Eye (tissue), 1 donor: ENCODE results near the gene CNTN5.
A peak's percentile ranks its signal among the peaks of the same experiment; 100 is the strongest.
"Not testable (repeated sequence)": the region's sequence is repeated elsewhere in the genome, so short reads cannot be mapped to it uniquely, and the experiment has no call there.

Experiments
- DNase-seq: peaks from one replicate; pipeline ENCODE4 v3.0.0-alpha.2; 2015

Gene CNTN5

GRCh38 chr11:99279266-99279665, 258.5 kb downstream of the CNTN5 start:
- peak; percentile 66 for DNase-seq

DNA sequence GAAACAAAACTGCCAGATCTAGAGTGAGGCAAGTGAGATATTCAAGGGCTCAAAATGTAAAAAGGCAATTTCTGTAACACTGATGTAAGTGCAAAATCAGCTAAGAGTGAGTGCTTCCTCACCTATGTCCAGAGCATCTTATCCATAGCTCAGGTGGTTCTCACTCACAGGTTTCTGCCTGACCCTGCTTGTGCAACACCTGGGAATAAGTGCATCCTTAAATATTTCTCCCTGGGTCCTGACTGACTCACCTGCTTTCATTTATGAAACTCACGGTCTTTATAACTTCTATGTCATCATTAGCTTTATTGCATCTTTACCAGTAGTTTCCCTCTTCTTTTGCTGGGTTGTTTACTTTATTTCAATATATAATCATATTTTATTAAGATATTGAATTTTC, 260.6 kb downstream of the CNTN5 start:
- no peak for DNase-seq

DNA sequence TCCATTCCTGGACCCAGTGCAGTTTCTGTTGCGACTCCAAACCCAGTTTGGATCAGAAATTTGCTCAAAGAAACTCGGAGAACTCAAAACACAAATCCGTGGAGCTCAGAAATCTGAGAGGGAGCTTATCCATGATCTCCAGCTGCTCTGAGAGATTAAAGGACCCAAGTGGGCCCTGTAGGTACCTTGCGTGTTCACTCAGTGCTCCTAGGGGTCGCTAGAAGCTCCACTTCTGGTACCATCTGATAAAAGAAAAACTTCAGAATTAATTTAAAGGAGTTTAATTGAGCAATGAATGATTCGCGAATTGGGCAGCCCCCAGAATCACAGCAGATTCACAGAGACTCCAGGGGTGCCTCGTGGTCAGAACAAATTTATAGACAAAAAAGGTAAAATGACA, 277.2 kb downstream of the CNTN5 start:
- not testable (repeated sequence) for DNase-seq

DNA sequence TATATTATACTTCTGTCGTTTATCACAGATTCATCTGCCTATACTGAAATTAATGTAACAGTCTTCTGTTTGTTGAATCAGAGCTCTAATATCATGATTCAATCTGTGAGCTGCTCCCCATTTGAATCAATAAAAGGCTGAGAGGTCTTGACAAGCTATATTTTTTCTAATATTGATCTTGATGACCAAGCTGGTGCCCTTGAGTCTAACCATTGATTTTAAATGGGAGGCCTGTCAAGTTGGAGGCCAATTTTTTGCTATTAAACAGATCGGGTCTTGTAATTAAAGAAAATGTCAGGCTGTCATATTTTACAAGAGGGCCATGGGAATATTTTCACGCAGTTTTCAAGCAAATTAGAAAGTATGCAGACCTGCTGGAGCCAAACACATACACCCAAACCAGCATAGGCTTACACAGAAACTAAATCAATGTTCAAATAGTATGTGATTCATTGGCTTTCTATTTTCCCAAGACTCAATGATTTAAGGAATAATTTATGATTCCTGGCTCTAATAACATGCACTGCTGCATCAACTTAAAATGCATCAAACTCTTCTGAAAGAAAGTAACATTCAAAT, 286.9 kb downstream of the CNTN5 start:
- DNase-seq = no peak

DNA sequence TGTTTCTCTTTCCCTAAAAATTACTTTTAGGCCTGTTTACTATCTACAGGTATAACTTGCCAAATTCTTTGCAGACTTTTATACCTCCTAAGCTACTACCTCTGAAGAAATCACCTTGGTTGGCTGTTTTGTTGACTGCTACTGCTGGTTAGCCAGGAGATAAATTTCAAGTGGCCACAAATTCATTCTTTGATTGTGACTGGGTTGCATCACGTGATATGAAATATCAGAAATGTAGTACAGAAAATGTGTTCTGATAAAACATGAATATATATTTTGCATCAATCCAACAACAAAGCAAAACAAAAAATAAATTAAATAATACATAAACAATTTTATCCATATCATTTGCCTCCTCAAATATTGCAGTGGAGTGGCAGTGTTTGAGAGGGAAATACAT, 291.1 kb downstream of the CNTN5 start:
- DNase-seq = no peak

DNA sequence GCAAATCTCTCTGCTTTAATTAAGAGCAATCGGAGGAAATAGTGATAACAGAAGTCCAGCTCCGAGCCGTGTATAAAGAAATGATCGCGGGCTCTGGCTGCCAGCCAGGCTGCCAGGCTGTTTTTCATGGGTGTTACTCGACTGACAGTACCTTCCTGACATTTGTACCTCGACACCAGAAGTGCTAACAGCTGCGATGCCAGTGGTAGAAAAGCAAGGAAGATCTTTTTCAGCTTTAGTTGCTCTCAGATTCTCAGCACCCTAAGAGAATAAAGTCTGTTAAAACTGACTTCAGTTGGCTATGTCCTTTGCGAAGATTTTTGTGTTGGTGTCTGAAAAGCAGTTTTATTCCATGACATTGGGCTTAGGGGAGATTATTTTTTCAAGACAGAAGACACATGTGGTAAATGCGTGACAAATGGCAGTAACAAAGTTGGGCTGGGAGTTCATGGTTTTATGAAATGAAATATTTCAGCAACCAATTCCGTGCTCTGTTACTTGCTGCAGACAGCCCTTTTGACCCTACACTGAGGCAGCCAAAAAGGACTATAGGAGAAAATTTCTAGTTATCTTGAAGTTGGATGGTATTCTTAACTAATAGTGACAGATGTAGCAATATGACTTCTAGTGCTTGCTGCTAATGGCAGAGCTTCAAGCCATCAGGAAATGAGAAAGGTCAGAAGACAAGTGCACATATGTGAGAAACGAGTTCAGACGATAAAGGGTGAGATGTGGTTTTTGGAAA, 296.2 kb downstream of the CNTN5 start:
- DNase-seq = no peak

DNA sequence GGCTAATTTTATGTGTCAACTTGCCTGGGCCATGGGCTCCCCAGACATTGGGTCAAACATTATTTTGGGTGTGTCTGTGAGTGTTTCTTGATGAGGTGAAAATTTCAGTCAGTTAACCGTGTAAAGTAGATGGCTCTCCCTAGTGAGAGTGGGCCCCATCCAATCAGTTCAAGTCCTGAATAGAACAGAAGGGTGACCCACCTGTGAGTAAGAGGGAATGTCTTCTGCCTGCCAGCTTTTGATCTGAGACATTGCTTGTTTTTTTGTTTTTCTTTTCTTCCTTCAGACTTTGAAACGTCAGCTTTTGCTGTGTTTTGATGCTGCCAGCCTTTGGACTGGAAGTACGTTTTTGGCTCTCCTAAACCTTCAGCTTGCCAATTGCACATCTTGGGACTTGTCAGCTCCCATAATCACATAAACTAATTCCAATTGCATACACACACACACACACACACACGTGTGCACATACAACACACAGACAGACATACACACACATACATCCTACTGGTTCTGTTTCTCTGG, 300.1 kb downstream of the CNTN5 start:
- DNase-seq = no peak

DNA sequence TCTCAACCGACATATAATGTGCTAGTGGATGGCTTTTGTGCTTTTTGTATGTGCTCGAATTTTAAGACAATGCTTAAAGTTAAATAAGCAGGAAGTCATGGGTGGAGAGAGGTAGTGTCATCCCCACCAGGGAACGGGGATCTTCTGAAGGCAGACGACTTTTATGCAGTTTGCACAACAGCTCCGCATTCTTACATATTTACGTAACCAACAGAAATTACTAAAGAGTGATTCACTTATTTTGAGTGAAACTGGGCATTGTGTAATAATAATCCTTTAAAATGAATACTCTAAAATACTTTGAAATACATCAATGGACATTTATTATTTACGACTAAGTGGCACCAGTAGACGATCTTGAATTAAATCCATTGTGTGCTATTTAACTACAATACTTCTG, 305.1 kb downstream of the CNTN5 start:
- DNase-seq = no peak

- DNase-seq = peak; percentile 67
Observed at GRCh38 chr11:99327066-99327465, 306.3 kb downstream of the CNTN5 start.

- DNase-seq = peak; percentile 44
Observed at GRCh38 chr11:99327527-99327926, 306.8 kb downstream of the CNTN5 start.

- DNase-seq = peak; percentile 76
Observed at GRCh38 chr11:99333621-99334020, 312.9 kb downstream of the CNTN5 start.

DNA sequence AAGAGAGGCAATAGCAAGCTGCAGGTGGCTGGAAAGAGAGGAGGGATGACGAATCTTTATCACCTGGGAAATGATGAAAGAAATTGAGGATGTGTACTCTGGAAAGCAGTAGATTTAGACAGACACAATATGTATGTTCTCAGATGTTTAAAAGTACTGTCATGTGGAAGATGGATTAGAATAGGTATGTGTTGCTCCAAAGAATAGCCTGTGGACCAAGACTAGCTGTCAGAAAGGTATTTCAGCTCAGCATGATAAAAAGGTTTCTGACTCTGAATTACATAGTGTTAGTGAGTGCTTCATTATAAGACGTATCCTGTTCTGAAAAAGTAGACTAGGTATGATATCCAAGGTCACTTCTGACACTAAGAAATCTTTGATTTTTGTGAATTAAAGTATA, 322.4 kb downstream of the CNTN5 start:
- DNase-seq = no peak

GRCh38 chr11:99349151-99349673, 328.5 kb downstream of the CNTN5 start:
- no peak for DNase-seq

- DNase-seq = peak; percentile 60
Observed at GRCh38 chr11:99351624-99352023, 330.9 kb downstream of the CNTN5 start.

DNA sequence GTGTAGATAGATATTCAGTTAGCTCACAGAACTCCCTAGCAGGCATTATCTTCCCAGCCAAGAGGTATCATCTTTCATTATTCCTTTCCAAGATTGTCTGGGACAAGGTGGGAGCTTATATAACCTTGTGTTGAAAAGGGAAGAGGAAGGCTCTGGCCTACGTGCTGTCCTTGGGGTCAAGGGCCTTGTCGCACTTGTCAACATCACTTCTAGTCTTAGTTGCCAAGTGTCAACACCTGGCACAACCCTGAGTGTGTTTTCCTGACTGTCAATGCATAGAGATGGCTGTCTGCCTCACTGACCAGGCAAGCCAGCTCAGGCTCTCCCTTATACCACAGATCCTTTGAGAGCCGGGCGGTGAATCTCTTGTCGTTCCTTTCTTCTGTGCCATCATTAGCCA, 331.9 kb downstream of the CNTN5 start:
- DNase-seq = no peak

DNA sequence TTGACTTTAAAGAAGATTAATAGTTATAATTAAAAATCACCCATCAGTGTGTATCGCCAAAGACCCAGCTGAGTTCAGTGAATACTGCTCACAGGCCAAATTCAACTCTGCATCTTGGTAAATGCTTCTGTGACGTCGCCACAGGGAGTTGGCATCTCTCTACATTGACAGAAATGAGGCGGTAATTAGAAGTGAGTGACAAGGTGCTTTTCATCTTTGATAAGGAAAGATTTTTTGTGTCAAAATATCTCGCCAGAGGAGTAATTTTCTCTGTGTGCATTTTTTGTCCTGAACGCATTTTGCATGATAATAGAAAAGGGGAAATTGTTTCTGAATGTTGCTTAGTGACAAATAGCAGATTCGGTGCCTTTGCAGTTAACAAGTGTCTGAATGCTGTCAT, 345.8 kb downstream of the CNTN5 start:
- DNase-seq = no peak

GRCh38 chr11:99368583-99368982, 347.8 kb downstream of the CNTN5 start:
- DNase-seq = no peak

- DNase-seq = peak; percentile 80
Observed at GRCh38 chr11:99370549-99371216, 349.9 kb downstream of the CNTN5 start.

DNA sequence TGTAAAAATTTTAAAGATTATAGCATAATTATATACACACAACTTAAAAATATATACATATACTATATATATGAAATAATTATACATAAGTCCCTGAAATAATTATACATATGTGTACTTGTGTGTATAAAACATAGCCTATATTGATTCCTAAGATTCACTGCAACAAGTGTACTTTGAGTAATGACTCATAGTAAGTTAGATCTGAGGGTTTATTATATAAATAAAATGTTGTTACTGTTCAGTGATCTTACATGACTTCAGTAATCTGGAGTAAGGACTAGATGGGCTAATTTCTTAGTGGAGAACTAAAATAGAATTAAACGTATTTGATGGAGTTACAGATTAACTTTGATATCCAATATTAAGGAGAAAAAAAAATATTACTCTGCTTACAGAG, 350.5 kb downstream of the CNTN5 start:
- no peak for DNase-seq

- DNase-seq = no peak
Observed at GRCh38 chr11:99376463-99376862, 355.7 kb downstream of the CNTN5 start.

GRCh38 chr11:99383648-99384245, 363.0 kb downstream of the CNTN5 start:
- DNase-seq = peak; percentile 85

GRCh38 chr11:99391245-99391644, 370.5 kb downstream of the CNTN5 start:
- DNase-seq = no peak

DNA sequence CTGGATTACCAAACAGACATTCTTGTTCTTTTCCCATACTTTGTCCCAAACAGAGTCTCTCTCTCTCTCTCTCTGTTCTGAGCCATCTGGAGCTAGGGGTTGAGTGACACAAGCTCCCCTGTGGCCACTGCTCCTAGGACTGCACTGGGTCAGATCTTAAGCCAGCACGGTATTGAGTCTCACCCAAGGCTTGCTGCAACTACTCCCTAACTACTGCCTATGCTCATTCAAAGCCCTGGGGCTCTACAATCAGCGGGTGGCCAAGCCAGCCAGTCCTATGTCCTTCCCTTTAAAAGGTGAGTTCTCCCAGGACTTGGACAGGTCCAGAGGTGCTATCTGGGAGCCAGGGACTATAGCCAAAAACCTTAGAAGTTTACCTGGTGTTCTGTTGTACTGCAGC, 385.6 kb downstream of the CNTN5 start:
- no peak for DNase-seq
